ENCODE results near the gene CAVIN4.

DNA sequence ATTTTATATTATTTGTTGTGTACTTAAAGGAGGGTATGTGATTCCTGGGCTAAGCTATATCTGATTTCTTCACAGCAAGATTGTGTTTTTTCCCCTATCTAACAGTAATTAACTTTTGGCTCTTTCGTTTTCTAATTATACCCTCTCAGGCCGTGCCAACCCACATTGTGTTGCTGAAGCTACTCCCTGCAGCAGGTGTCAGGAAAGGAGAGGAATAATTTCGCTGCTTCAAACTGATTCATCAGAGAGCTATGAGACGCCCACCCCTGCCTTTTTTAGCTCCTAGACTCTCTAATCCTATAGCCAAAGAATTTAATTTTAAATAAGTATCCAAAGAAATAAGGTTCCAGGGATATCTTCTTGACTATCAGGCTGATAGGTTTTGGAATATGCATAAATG, 3.8 kb downstream of the CAVIN4 start:
- TF ChIP-seq NFIC (IDR thresholded peaks at IDR 0.05) (no peak), EP300 (IDR thresholded peaks at IDR 0.05; ENCODE audit: borderline replicate concordance) (no peak), CEBPB (IDR thresholded peaks at IDR 0.05) (no peak)
